ENCODE data around the gene NPB.

DNA sequence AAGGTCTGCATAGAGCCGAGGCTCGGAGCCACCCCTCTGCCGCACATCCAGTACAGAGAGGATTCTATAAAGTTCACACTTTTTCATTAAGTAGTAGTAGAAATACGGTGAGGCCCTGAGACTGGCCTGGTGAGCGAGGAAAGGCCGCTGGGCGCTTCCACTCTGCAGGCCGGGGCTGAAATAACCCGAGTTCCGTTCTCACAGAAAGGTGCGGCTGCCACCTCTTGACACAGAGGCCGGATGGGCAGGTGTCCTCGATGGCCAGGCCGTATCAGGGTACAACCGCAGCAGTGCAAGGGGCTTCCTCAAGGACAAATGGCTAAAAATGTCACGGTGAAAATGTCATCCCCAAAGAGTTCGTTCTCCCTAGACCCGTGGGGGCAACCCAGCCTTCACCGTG lies 9.9 kb downstream of the NPB start:
- TF ChIP-seq, protein P1, sequence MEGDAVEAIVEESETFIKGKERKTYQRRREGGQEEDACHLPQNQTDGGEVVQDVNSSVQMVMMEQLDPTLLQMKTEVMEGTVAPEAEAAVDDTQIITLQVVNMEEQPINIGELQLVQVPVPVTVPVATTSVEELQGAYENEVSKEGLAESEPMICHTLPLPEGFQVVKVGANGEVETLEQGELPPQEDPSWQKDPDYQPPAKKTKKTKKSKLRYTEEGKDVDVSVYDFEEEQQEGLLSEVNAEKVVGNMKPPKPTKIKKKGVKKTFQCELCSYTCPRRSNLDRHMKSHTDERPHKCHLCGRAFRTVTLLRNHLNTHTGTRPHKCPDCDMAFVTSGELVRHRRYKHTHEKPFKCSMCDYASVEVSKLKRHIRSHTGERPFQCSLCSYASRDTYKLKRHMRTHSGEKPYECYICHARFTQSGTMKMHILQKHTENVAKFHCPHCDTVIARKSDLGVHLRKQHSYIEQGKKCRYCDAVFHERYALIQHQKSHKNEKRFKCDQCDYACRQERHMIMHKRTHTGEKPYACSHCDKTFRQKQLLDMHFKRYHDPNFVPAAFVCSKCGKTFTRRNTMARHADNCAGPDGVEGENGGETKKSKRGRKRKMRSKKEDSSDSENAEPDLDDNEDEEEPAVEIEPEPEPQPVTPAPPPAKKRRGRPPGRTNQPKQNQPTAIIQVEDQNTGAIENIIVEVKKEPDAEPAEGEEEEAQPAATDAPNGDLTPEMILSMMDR (conservative IDR thresholded peaks at IDR 0.05 in 1 of 2, IDR thresholded peaks at IDR 0.05 in 1 of 2; ENCODE audit: low read depth in 1 of 2, low read length in 2 of 2) = no peak
- TF ChIP-seq EZH2 (IDR thresholded peaks at IDR 0.05; ENCODE audit: low read length, missing control alignments) = no peak

All from fibroblast of lung (primary cell).